CD1c-positive myeloid dendritic cell (primary cell): ENCODE results near the gene PDGFD.

ENCODE experiments used
- DNase-seq: peaks from one replicate; pipeline ENCODE4 v3.0.0-alpha.2; 2016; ENCODE audit errors: extremely low spot score

The PDGFD gene

DNA sequence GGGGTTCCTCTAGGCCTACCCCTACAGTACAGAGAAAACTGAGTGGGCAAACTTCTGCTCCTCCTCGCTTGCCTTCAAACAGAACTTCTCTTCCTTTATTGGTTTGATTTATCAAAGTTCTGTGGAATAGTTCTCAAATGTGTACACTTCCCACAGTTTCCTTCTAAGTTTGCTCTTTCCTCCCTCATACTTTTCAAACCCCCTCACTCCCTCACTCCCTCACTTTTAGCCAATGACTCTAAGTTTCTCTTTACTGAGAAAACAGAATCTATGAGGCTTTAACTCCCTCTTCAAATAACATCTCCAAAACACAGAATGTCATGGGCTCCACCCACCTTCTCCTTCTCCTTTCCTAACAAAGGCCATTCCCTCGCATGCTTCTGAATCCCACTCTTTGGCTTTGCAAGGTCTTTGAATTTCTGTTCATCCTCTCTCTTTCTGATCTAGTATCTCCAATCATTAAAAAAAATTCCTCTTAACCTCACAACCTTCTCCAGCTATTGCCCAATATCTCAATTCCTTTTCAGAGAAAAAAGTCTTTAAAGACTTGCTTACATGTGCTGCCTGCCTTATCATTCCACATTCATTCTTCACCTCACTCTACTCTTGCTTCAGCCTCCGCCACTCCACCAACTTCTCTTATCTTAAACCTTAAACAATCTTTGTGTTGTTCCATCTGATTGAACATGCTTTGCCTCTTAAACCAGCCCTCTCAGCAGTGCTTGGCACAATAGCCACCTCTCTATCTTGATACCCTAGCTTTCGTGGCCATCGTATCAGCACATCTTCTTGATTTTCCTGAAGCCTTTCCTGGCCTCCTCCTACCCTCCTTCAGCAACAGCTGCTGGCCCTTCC, 70.3 kb downstream of the PDGFD start:
- DNase-seq, result no peak

DNA sequence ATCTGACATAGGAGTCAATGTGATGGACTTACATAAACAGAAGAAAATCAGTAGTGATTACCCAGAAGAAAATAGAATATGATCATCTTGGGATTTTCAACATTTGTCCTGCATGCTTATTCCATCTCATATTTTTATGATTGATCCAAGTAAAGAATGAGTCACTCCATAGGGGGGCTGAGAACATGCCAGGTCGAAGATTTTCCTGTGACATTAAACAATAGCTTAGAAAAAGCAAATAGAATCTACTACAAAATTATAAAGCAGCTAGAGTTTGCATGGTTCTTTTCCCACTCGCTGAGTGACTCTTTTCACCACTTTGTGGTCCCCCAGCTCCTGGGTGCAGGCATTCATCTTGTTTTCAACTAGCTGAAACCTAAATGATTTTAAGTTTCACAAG, 71.2 kb downstream of the PDGFD start:
- DNase-seq, result no peak

DNA sequence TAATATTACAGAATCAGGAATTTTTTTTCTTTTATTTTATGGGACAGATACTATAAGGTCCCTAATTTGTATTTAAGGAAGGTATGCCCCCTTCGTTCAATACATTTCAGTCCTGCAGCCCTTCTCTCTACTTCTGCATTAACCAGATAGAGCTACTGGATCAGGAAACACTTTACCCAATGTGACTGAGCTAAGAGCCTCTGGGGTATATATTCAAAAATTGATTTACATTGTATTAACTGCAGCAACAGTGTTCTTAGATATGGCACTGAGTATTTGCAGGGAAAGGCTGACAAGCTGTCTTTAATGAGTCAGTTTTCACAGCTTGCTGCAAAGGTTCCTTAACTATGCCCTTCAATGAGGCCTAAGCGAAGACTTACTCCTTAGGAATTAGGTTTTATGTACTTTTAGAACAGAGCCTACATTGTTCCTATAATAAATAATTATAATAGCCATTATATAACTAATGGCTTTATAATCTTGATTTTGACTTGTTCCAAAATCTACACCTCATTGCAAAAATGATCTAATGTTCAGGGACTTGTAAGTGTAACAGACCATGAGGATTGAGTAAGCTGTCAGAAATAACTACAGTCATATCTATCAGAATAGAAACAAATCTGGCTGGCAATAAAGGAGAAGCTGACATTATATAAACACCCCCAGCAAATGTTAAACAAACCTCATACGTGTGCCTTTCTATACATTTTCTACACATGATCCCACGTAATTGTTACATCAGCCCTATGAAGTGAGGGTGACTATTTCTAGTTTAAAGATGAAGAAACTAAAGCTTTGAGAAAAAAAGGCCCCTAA, 72.5 kb downstream of the PDGFD start:
- no peak for DNase-seq

DNA sequence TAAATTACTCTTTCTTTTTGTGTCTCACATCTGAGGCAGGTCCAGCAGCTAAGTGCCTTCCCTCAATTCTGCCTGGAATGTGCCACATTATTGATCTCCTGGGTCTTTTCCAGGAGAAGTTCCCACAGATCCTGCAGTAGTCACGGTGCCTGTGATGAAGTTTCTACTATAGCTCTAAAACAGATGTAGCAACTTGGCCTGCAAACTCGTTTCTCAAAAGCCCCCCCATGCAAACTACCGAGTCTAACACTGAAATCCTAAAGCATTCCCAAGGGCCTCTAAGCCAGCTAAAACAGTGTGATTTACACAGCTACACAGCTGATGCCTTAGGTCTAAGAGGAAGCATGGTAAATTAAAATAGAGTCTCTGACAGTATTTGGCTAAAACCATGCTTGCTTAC, 73.2 kb downstream of the PDGFD start:
- DNase-seq, result no peak

DNA sequence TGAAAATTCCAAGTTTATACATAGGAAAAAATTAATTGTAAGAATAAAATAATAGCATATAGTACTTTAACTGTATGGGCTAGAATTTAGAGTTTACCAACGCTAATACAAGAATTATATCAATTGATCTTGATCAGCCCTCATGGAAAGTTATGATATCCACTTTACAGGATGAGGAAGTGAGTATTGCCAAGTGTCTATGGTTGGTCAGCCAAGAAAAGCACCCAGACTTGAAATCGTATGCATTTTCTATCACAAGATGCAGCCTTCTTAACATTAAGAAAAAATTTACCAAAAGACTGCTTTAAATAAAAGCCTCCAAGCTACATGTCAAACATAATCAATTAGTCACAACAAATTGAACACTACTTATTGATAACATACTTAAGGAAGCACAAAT, 74.5 kb downstream of the PDGFD start:
- no peak for DNase-seq

DNA sequence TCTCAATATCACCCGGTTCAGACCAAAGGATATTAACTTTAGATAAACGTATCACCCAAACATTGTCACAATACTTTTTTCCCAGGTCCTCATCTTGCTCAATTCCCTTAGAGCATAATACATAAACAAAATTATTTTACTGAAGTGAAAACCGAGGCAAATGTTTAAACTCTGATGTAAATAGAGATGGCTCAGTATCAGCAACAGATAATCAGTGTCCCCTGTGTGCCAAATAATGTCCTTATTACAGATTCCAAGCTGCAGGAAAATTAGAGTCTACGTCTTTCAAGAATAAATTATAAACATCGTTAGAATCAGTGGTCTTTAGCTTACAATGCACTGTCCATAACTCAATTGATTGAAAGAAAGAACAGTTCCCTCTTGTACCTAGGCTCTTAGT, 77.3 kb downstream of the PDGFD start:
- DNase-seq, result no peak

DNA sequence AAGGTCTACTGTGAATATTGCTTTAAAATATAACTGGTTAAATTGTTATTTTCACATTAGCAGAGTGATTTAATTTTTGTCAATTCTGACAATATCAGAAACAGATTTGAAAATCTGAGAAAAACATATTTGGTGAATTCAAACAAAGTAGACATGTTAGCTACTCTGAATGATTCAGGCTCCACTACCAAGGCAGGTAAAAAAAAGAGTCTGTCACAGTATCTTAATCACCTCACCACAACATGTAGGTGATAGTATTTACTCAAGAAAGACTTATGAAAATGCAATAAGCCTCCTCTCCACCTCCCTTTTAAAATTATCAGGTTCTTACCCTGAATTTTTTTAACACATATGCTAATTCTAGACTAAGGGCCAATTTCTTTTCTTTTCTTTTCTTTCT, 85.0 kb downstream of the PDGFD start:
- DNase-seq, result no peak

DNA sequence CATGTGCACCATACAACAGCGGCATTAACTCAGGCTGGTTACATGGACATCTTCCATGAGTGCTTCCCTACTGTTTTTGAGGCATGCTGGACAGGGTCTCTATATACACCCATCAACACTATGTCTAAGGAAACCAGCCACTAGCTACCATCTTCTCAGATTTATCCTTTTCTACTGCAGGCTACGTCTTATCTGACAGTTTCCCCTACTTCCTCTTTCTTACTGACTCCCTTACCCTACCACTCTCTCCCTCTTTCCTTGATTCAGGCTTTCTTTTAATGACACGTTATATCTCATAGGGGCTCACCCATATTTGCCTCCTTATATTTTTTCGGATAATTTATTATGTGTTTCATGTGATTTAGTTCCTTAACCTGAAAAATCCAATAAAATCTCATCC, 85.7 kb downstream of the PDGFD start:
- no peak for DNase-seq

DNA sequence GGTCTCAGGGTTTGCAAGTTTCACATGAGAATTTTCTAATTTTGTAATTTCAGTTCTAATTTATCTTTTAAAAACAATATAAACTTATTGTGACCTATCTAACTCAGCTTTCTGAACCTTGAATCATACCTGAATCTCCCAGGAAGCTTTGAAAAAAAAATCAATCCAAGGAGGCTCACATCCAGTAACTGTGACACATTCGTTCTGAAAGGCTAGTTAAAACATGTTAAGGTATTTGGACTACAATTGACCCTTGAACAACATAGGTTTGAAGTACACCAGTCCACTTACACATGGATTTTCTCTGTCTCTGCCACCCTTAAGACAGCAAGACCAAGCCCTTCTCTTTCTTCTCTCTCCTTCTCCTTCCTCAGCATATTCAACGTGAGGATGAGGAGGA, 87.5 kb downstream of the PDGFD start:
- no peak for DNase-seq

DNA sequence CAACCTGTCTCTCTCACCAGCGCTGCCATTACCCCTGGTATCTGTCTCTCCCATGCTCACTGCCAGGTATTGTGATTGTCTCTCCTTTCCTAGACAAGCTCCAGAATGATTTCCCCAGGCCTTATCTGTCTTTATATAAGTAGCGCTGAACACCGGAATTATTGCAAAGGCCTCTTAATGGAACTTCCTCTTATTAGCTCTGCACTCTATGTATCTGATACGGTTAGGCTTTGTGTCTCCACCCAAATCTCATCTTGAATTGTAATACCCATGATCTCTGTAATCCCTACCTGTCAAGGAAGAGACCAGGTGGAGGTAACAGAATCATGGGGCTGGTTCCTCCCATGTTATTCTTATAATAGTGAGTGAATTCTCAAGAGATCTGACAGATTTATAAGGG, 88.2 kb downstream of the PDGFD start:
- peak; percentile 30 for DNase-seq

DNA sequence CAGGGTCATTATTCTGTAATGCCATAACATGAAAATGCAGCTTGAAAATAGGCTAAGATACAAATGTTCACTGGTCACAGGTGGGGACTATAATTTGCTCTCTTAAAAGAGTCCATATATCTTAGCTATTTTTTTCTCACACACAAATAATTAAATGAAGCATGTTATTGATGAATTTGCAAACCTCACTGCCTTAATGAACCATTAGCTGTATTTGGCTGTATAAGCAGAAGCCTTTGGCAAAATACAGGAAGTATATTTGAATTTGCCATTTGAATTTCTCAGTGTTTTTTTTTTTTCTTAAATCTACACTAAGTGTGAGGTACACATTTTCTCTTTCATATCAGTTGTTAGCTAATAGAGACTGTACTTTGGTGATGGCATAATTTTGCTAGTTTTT, 88.9 kb downstream of the PDGFD start:
- no peak for DNase-seq

DNA sequence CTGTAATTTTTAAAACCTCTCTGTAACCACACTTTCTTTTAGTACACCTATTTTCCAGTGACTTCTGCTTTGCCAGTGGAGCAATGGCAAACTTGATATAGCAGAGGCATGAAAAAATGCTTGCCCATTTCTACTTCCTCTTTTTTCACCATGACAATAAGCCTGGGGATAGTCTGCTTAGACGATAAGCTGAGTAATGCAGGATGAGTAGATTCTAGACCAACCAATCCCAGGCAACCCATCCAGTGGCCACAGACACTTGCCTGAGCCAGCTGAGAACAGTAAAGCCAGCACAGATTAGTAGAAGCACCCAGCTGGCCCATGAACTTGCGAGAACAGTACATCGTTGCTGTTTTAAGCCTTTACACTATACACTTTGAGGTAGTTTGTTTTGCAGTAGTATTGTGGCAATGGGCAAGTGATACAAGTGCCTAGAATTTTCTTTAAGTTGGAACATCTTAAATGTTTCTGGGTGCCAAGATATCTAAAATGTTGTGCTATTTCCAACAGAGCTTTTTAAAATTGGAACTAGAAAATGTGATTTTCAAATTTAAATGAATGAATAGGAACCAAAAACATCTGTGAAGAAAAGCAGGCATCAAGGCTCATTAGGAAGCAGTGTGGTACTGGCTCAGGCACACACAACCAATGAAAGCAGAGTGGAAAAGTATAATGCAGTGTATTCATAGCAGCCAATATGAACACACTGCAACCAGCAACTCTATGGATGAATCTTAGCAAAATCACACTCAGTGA, 89.8 kb downstream of the PDGFD start:
- peak; percentile 77 for DNase-seq

DNA sequence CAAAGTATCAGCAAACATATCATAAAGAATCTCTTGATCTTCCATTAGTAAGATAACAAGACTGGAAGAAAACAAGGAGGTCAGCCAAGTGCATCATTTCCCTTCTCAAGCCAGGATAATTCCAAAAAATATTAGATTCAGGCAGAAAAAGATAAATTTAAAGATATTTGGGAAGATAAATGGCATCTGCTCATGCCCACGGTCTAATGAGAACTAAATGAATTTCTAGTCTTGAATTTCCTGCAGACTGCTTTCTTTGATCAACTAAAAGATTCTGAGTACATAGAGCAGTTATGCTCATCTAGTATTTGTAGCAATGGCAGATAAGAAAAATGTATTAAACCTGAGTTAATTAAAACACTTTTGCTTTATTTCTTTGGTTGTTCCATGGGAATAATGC, 96.4 kb downstream of the PDGFD start:
- DNase-seq, result no peak

DNA sequence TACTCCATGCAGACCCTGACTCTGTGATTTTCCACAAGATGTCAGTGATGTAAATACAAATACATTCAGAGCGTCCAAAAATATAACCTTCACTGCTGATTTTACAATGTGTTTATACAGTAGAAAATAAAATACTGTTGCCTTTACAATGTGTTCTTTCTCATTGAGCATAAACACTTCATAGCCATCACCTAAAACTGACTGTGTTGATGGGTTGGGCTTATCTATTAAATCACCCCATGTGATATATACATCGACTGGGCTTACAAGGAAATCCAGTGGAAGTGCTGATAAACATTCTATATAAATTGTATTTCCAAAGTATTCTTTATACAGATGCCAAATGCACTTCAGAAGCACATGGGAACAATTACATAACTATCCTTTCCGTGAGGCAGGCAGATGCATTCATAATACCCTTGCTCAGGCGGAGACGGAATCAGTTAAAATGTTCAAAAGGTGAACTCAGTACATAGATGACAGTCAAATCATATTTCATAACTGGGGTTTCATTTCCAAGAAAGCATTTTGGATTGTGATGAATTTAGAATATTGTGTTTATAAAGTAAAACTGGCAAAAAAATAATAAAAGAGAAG, 99.8 kb downstream of the PDGFD start:
- DNase-seq, result peak; percentile 21

DNA sequence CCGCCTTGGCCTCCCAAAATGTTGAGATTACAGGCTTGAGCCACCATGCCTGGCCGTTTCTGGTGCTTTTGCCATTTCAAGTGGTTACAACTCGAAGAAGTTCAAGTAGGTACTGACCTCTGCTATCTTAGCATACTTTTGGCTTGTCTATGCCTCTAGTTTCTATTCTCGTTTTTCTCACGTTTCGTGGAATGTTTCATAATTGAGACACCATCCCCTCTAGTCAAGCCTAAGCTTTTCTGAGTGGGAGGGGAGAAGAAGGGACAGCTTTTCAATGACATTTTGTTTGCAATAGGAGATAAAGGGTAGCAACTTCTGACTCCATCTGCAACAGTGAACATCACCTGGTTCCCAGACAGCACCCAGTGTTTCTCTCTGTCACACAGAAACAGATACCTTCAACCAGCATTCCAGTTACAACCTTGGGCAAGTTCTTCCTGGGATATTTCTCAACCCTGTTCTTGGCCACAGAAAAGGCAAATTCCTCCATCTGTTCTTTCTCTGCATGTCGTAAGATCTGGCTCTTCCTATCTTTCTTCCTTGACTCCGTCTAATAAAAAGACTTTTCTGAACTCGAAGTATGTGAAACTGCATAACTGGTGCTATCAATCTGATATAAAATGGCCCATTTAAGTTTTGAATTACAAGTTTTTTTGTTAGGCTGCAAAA, 102.0 kb downstream of the PDGFD start:
- DNase-seq, result peak; percentile 59

DNA sequence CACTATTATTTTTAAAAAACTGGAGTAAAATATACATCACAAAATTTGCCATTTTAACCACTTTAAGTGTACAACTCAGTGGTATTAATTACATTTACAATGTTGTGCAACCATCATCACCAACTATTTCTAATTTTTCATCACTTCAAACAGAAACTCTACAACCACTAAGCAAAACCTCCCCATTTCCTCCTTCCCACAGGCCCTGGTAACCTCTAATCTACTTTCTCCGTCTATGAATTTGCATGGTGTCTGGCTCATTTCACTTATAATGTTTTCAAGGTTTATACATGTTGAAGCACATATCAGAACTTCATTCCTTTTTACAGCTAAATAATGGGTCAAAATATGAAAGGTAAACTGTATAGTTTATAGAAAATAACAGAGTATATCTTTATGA, 103.1 kb downstream of the PDGFD start:
- no peak for DNase-seq

DNA sequence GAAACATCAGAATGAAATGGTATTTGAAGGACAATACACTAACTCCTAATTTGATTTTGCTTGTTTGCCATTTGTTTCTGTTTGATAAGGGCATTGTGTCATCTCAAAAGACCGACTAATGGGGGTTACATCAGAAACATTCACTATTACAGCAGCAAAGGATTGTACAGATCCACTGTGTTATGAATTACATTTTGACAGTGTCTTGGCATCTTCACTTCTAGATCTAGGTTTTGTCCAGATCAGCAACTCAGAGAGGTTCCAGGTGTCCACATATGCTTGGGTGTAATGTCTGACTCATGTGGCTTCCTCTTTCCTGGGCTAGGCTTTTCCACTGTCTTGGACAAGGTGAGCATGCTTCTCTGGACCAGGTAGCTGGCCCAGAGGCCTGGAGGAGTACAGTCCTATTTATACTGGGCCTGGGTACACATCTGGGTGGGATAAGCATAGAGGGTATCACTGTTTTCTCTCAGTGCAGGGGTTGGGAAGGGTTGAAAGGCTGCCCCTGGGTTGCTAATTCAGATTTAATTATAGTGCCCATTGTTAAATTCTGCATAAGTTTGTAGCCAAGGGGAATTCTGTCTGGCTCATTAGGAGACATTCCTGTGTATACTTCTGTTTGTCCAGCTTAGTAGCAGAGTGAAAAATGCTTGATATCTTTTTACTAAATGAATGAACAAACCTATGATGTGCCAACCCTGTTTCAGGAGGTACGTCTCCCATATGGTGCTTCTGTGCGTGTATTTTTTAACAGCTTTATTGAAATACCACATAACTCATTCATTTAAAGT, 103.7 kb downstream of the PDGFD start:
- no peak for DNase-seq

DNA sequence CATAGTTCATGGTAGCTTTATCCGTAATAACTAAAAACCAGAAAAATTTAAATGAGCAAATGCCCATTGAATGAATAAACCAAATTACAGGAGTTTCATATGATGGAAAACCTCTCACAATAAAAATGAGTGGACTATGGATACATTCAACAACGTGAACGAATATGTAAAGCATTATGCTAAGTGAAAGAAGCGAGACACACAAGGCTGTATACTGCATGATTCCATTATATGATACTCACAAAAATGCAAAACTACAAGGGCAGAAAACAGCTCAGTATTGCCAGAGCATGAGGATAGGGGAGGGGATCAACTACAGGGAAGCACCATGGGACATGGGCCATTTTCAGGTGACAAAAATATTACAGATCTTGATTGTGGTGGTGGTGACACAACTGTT, 105.3 kb downstream of the PDGFD start:
- no peak for DNase-seq

DNA sequence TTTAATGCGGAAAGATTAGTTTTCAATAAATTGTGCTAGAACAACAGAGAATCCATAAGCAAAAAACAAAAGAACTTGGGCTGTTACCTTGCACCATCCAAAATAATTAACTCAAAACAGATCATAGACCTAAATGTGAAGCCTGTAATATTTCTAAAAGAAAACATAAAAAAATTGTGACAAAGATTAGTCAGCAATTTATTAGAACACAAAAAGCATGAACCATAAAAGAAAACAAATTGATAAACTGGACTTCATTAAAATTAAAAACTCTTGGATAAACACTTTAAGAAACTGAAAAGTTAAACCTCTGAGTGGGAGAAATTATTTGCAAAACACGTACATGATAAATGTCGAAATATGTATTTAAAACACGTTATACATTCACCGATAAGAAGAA, 106.0 kb downstream of the PDGFD start:
- DNase-seq, result no peak

DNA sequence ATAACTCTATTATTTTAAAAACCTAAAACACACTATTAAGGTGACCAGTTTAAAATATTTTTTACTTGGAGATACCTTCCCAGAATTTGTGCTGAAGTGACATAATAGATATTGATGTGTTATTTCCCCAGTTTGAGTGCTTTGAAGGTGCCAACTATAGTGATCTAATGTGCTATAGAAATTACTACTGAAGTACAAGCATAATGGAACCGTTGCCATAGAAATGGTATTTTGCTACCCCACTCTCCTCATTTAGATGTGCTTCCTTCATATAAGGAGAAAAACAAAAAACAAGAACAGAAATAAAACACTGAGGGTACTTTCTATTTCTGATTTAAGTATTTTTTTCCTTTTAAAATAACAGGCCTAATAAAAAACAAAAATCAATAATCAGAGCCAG, 108.4 kb downstream of the PDGFD start:
- DNase-seq, result no peak
